ENCODE results near the gene FHOD3.

FHOD3 gene

GRCh38 chr18:36297417-36298125 is at the start of gene FHOD3:
FHOD3 (plus strand) TSS chr18:36297713; CDS start chr18:36297836, 123 bp downstream.
- CTCF ChIA-PET, result no interaction called here
- H3K9me3 Mint-ChIP-seq, result no peaks in the 10 kb centered on the region
- no peak within 1 kb of the TSS for H3K4me3 Mint-ChIP-seq
- peak; percentile 25 for DNase-seq
- peaks cover 2% of the 10 kb centered on the region for H3K36me3 Mint-ChIP-seq
- peaks cover 44% of the 10 kb centered on the region for H3K27me3 Mint-ChIP-seq
- no peaks in the 10 kb centered on the region for H3K4me1 Mint-ChIP-seq
- H3K27ac Mint-ChIP-seq, result no peak within 1 kb of the TSS

- H3K4me3 Mint-ChIP-seq, result no peak overlapping the region
- no peaks in the 10 kb centered on the region for H3K9me3 Mint-ChIP-seq
- no peak for DNase-seq
- H3K4me1 Mint-ChIP-seq, result no peaks in the 10 kb centered on the region
- H3K27ac Mint-ChIP-seq, result no peak overlapping the region
- no peaks in the 10 kb centered on the region for H3K36me3 Mint-ChIP-seq
- peaks cover 27% of the 10 kb centered on the region for H3K27me3 Mint-ChIP-seq
- CTCF ChIA-PET, result no interaction called here
Observed at GRCh38 chr18:36249392-36249791, 48.1 kb upstream of the FHOD3 start.

GRCh38 chr18:36250827-36251226 is 46.7 kb upstream of the FHOD3 start:
- Mint-ChIP-seq H3K4me1 (no peaks in the 10 kb centered on the region), H3K27me3 (peaks cover 27% of the 10 kb centered on the region), H3K27ac (no peak overlapping the region), H3K4me3 (no peak overlapping the region), H3K9me3 (no peaks in the 10 kb centered on the region), H3K36me3 (no peaks in the 10 kb centered on the region)
- CTCF ChIA-PET, result no interaction called here
- DNase-seq, result no peak

- Mint-ChIP-seq H3K36me3 (no peaks in the 10 kb centered on the region), H3K4me1 (no peaks in the 10 kb centered on the region), H3K9me3 (no peaks in the 10 kb centered on the region), H3K27ac (no peak overlapping the region), H3K4me3 (no peak overlapping the region), H3K27me3 (peaks cover 8% of the 10 kb centered on the region)
- DNase-seq, result no peak
- CTCF ChIA-PET, result no interaction called here
Observed at GRCh38 chr18:36255072-36255698, 42.3 kb upstream of the FHOD3 start.

GRCh38 chr18:36256094-36256493 is 41.4 kb upstream of the FHOD3 start:
- DNase-seq, result no peak
- Mint-ChIP-seq H3K4me3 (no peak overlapping the region), H3K36me3 (no peaks in the 10 kb centered on the region), H3K4me1 (no peaks in the 10 kb centered on the region), H3K27ac (no peak overlapping the region), H3K27me3 (peaks cover 11% of the 10 kb centered on the region), H3K9me3 (no peaks in the 10 kb centered on the region)
- CTCF ChIA-PET, result no interaction called here

GRCh38 chr18:36262971-36263370 is 34.5 kb upstream of the FHOD3 start:
- Mint-ChIP-seq H3K4me3 (no peak overlapping the region), H3K27me3 (peaks cover 20% of the 10 kb centered on the region), H3K9me3 (no peaks in the 10 kb centered on the region), H3K36me3 (no peaks in the 10 kb centered on the region), H3K27ac (no peak overlapping the region), H3K4me1 (no peaks in the 10 kb centered on the region)
- CTCF ChIA-PET, result no interaction called here
- DNase-seq, result no peak

GRCh38 chr18:36264283-36264682 is 33.2 kb upstream of the FHOD3 start:
- Mint-ChIP-seq H3K27ac (no peak overlapping the region), H3K4me3 (no peak overlapping the region), H3K36me3 (no peaks in the 10 kb centered on the region), H3K27me3 (peaks cover 20% of the 10 kb centered on the region), H3K4me1 (no peaks in the 10 kb centered on the region), H3K9me3 (no peaks in the 10 kb centered on the region)
- CTCF ChIA-PET, result interaction anchor here (0.8 kb wide), 1 partner anchor 20 kb away, joined by 3 read pairs; no protein-coding TSS in a partner anchor
- no peak for DNase-seq

- H3K4me1 Mint-ChIP-seq, result no peaks in the 10 kb centered on the region
- CTCF ChIA-PET, result interaction anchor here (0.8 kb wide), 1 partner anchor 19 kb away, joined by 3 read pairs; no protein-coding TSS in a partner anchor
- H3K36me3 Mint-ChIP-seq, result no peaks in the 10 kb centered on the region
- peaks cover 23% of the 10 kb centered on the region for H3K27me3 Mint-ChIP-seq
- no peak overlapping the region for H3K4me3 Mint-ChIP-seq
- no peak for DNase-seq
- H3K27ac Mint-ChIP-seq, result no peak overlapping the region
- H3K9me3 Mint-ChIP-seq, result no peaks in the 10 kb centered on the region
Observed at GRCh38 chr18:36265015-36265414, 32.5 kb upstream of the FHOD3 start.

- CTCF ChIA-PET, result no interaction called here
- no peaks in the 10 kb centered on the region for H3K9me3 Mint-ChIP-seq
- H3K27ac Mint-ChIP-seq, result no peak overlapping the region
- no peak for DNase-seq
- H3K4me1 Mint-ChIP-seq, result no peaks in the 10 kb centered on the region
- no peaks in the 10 kb centered on the region for H3K36me3 Mint-ChIP-seq
- peaks cover 15% of the 10 kb centered on the region for H3K27me3 Mint-ChIP-seq
- no peak overlapping the region for H3K4me3 Mint-ChIP-seq
Observed at GRCh38 chr18:36269157-36269556, 28.4 kb upstream of the FHOD3 start.

GRCh38 chr18:36271153-36271552 is 26.4 kb upstream of the FHOD3 start:
- Mint-ChIP-seq H3K27me3 (peaks cover 17% of the 10 kb centered on the region), H3K9me3 (no peaks in the 10 kb centered on the region), H3K36me3 (no peaks in the 10 kb centered on the region), H3K27ac (no peak overlapping the region), H3K4me1 (no peaks in the 10 kb centered on the region), H3K4me3 (no peak overlapping the region)
- no peak for DNase-seq
- CTCF ChIA-PET, result no interaction called here

- CTCF ChIA-PET, result no interaction called here
- no peak overlapping the region for H3K27ac Mint-ChIP-seq
- no peaks in the 10 kb centered on the region for H3K9me3 Mint-ChIP-seq
Observed at GRCh38 chr18:36273347-36273746, 24.2 kb upstream of the FHOD3 start.

GRCh38 chr18:36274083-36274715 is 23.3 kb upstream of the FHOD3 start:
- Mint-ChIP-seq H3K4me3 (no peak overlapping the region), H3K4me1 (no peaks in the 10 kb centered on the region), H3K27me3 (peaks cover 17% of the 10 kb centered on the region), H3K27ac (no peak overlapping the region), H3K36me3 (no peaks in the 10 kb centered on the region), H3K9me3 (no peaks in the 10 kb centered on the region)
- CTCF ChIA-PET, result no interaction called here
- no peak for DNase-seq

More at GRCh38 chr18:36273347-36273746, 24.2 kb upstream of the FHOD3 start:
- Mint-ChIP-seq H3K4me3 (no peak overlapping the region), H3K27me3 (peaks cover 13% of the 10 kb centered on the region), H3K4me1 (no peaks in the 10 kb centered on the region), H3K36me3 (no peaks in the 10 kb centered on the region)
- DNase-seq, result no peak

- no peak for DNase-seq
- no peaks in the 10 kb centered on the region for H3K36me3 Mint-ChIP-seq
- CTCF ChIA-PET, result no interaction called here
- H3K4me3 Mint-ChIP-seq, result no peak overlapping the region
- H3K27me3 Mint-ChIP-seq, result peaks cover 13% of the 10 kb centered on the region
- H3K9me3 Mint-ChIP-seq, result no peaks in the 10 kb centered on the region
- H3K4me1 Mint-ChIP-seq, result no peaks in the 10 kb centered on the region
- no peak overlapping the region for H3K27ac Mint-ChIP-seq
Observed at GRCh38 chr18:36275561-36275960, 22.0 kb upstream of the FHOD3 start.

GRCh38 chr18:36279001-36279400 is 18.5 kb upstream of the FHOD3 start:
- CTCF ChIA-PET, result interaction anchor here (0.8 to 1.0 kb wide), 2 partner anchors 183 to 566 kb away, joined by 3 read pairs; no protein-coding TSS in a partner anchor

GRCh38 chr18:36281936-36282335 is 15.6 kb upstream of the FHOD3 start:
- peaks cover 16% of the 10 kb centered on the region for H3K27me3 Mint-ChIP-seq
- H3K27ac Mint-ChIP-seq, result no peak overlapping the region
- CTCF ChIA-PET, result interaction anchor here (0.9 to 5.6 kb wide), 3 partner anchors 130 to 264 kb away, joined by 3 to 38 read pairs (median 3); no protein-coding TSS in a partner anchor
- no peaks in the 10 kb centered on the region for H3K4me1 Mint-ChIP-seq
- no peak for DNase-seq
- H3K9me3 Mint-ChIP-seq, result no peaks in the 10 kb centered on the region
- H3K4me3 Mint-ChIP-seq, result no peak overlapping the region
- H3K36me3 Mint-ChIP-seq, result no peaks in the 10 kb centered on the region

More at GRCh38 chr18:36279001-36279400, 18.5 kb upstream of the FHOD3 start:
- Mint-ChIP-seq H3K4me1 (no peaks in the 10 kb centered on the region), H3K36me3 (no peaks in the 10 kb centered on the region), H3K27me3 (peaks cover 23% of the 10 kb centered on the region), H3K27ac (no peak overlapping the region), H3K9me3 (no peaks in the 10 kb centered on the region), H3K4me3 (no peak overlapping the region)
- DNase-seq, result no peak
